ENCODE results near the gene PTGDS.

DNA sequence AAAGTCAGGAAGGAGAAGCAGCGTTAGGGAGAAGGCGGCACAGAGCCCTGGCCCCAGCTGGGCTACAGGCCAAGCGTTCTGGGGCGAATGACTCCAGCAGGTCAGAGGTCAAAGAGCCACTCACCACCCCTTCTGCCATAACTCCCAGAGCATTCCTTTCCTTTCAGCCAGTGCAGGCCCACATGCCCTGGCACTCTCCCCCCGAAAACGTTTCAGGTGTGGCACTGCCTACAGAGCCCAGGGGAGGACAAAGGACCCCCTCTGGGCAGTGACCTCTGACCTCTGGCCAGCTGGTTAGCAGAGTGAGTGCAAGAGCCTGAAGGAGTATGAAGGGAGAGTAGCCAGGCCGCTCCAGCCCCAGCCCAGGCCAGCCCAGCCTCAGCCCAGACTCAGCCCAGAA lies 45.9 kb downstream of the PTGDS start:
- TF ChIP-seq GATA2 (IDR thresholded peaks at IDR 0.05; ENCODE audit: low read depth, low read length): no peak
- no peak for TF ChIP-seq GATA3 (IDR thresholded peaks at IDR 0.05; ENCODE audit: low read depth, low read length)
